Liver (tissue), 9 donors: ENCODE data around the gene GNA14. TPM values are rescaled to one million over a fixed set of nuclear protein-coding genes. Genes with fewer than 3 reads are reported as not detected.

ENCODE experiments used
- DNase-seq: peaks from one replicate; pipeline ENCODE4 v3.0.0-alpha.2; 2017; ENCODE audit warnings: low spot score
- H3K27ac ChIP-seq, 2 donors: one replicate each; pipeline ENCODE4 v1.7.0; 2013; ENCODE audit warnings: inconsistent platforms in 2 of 2, low read length in 2 of 2, control low read depth in 1 of 2, low read depth in 1 of 2, mild to moderate bottlenecking in 1 of 2
- H3K27me3 ChIP-seq, 4 donors: one replicate each; pipeline versions ENCODE4 v1.6.1 to v1.7.0; 2013; ENCODE audit warnings: low read length in 3 of 4, inconsistent platforms in 1 of 4, mild to moderate bottlenecking in 1 of 4, moderate library complexity in 1 of 4; ENCODE audit not compliant: control insufficient read depth in 4 of 4, insufficient read depth in 4 of 4
- H3K36me3 ChIP-seq, 4 donors: one replicate each; pipeline versions ENCODE4 v1.6.1 to v1.7.0; 2013; ENCODE audit warnings: low read length in 3 of 4, mild to moderate bottlenecking in 3 of 4, low read depth in 1 of 4, moderate library complexity in 1 of 4; ENCODE audit not compliant: control insufficient read depth in 4 of 4, insufficient read depth in 3 of 4
- H3K4me1 ChIP-seq, 4 donors: one replicate each; pipeline versions ENCODE4 v1.6.1 to v1.7.0; 2013; ENCODE audit warnings: low read length in 3 of 4, mild to moderate bottlenecking in 3 of 4, moderate library complexity in 1 of 4; ENCODE audit not compliant: control insufficient read depth in 4 of 4, insufficient read depth in 4 of 4
- H3K4me3 ChIP-seq, 3 donors: one replicate each; pipeline versions ENCODE4 v1.6.1 to v1.7.0; 2013; ENCODE audit warnings: low read length in 3 of 3, control low read depth in 1 of 3, low read depth in 1 of 3, mild to moderate bottlenecking in 1 of 3
- H3K9ac ChIP-seq, 2 donors: one replicate each; pipeline ENCODE4 v1.7.0; 2013; ENCODE audit warnings: low read length in 2 of 2, mild to moderate bottlenecking in 2 of 2, moderate library complexity in 2 of 2, control low read depth in 1 of 2, low read depth in 1 of 2
- H3K9me3 ChIP-seq, 4 donors: one replicate each; pipeline versions ENCODE4 v1.6.1 to v1.7.0; 2013; ENCODE audit warnings: low read length in 3 of 4; ENCODE audit not compliant: control insufficient read depth in 4 of 4
- CTCF ChIP-seq: fragments of 150-350 bp; IDR thresholded peaks from 2 replicates; pipeline ENCODE4 v1.5.1; 2017; ENCODE audit warnings: improper control_type of control experiment, low read depth, low read length; ENCODE audit not compliant: missing input control
- EGR1 ChIP-seq, 2 donors: IDR thresholded peaks; 2 replicates each; pipeline ENCODE4 v1.6.1; 2016 to 2018; ENCODE audit warnings: antibody characterized with exemption in 2 of 2, low read depth in 2 of 2
- FOXA1 ChIP-seq: IDR thresholded peaks from 2 replicates; pipeline ENCODE4 v1.6.1; 2016; ENCODE audit warnings: antibody characterized with exemption
- FOXA2 ChIP-seq: IDR thresholded peaks from 2 replicates; pipeline ENCODE4 v1.6.1; 2016; ENCODE audit warnings: antibody characterized with exemption
- GABPA ChIP-seq, 2 donors: IDR thresholded peaks in 1 of 2; conservative IDR thresholded peaks in 1 of 2; 2 replicates each; pipeline ENCODE4 v1.6.1; 2016; ENCODE audit warnings: antibody characterized with exemption in 2 of 2, mild to moderate bottlenecking in 1 of 2, moderate library complexity in 1 of 2
- HNF4A ChIP-seq, 2 donors: conservative IDR thresholded peaks; 2 replicates each; pipeline ENCODE4 v1.6.1; 2016; ENCODE audit warnings: antibody characterized with exemption in 2 of 2, mild to moderate bottlenecking in 2 of 2
- HNF4G ChIP-seq: IDR thresholded peaks from 2 replicates; pipeline ENCODE4 v1.6.1; 2016; ENCODE audit warnings: antibody characterized with exemption
- JUND ChIP-seq, 2 donors: IDR thresholded peaks; 2 replicates each; pipeline ENCODE4 v1.6.1; 2016; ENCODE audit warnings: antibody characterized with exemption in 2 of 2
- MAX ChIP-seq: IDR thresholded peaks from 2 replicates; pipeline ENCODE4 v1.6.1; 2016; ENCODE audit warnings: antibody characterized with exemption
- NR2F2 ChIP-seq: IDR thresholded peaks from 2 replicates; pipeline ENCODE4 v1.6.1; 2016; ENCODE audit warnings: antibody characterized with exemption
- RAD21 ChIP-seq, 2 donors: IDR thresholded peaks; 2 replicates each; pipeline ENCODE4 v1.6.1; 2016; ENCODE audit warnings: antibody characterized with exemption in 2 of 2, mild to moderate bottlenecking in 2 of 2
- REST ChIP-seq: IDR thresholded peaks from 2 replicates; pipeline ENCODE4 v1.6.1; 2016; ENCODE audit warnings: antibody characterized with exemption, mild to moderate bottlenecking
- RXRA ChIP-seq, 2 donors: IDR thresholded peaks; 2 replicates each; pipeline ENCODE4 v1.6.1; 2017 to 2018; ENCODE audit warnings: antibody characterized with exemption in 2 of 2, mild to moderate bottlenecking in 1 of 2
- SP1 ChIP-seq: IDR thresholded peaks from 2 replicates; pipeline ENCODE4 v1.6.1; 2018; ENCODE audit warnings: antibody characterized with exemption, mild to moderate bottlenecking
- TAF1 ChIP-seq: conservative IDR thresholded peaks from 2 replicates; pipeline ENCODE4 v1.6.1; 2016; ENCODE audit warnings: antibody characterized with exemption, mild to moderate bottlenecking
- YY1 ChIP-seq: IDR thresholded peaks from 2 replicates; pipeline ENCODE4 v1.6.1; 2016; ENCODE audit warnings: antibody characterized with exemption, mild to moderate bottlenecking
- ZBTB33 ChIP-seq: IDR thresholded peaks from 2 replicates; pipeline ENCODE4 v1.6.1; 2016; ENCODE audit warnings: antibody characterized with exemption
- WGBS: extraction: QIAGEN DNeasy Blood & Tissue Kit; methylation state at CpG from one replicate; pipeline ENCODE4 v1.1.7; 2013; 5-methylcytosine and 5-hydroxymethylcytosine counted together
- polyA plus RNA-seq, 2 donors: library from polyadenylated mRNA; stranded (reverse) in 1 of 2; unstranded in 1 of 2; fragments of 200-250 nt in 1 of 2; fragments of >200 nt in 1 of 2; fragmentation: Nextera tagmentation in 1 of 2; extraction: Ambion mirVana in 1 of 2; gene quantifications; one replicate each; pipeline versions ENCODE4 v1.2.1 to v1.2.3, GENCODE V29; 2013 to 2015
- total RNA-seq, 2 donors: library from RNA; depleted of rRNA; stranded (reverse); fragments of >200 nt; gene quantifications; one replicate each; pipeline ENCODE4 v1.2.3, GENCODE V29; 2014
- donor health status: healthy.
- donor health status: healthy.
- donor health status: healthy.
- donor health status: healthy.
- donor health status: healthy.

Gene GNA14
- total and polyA plus RNA-seq, 4 donors, result 1.1 to 5.4 (median 2.9) TPM

GRCh38 chr9:77505232-77505631 lies 142.9 kb downstream of the GNA14 start:
- 89% methylated on average over 5 of the region's 5 CpGs for WGBS
- TF ChIP-seq RAD21 (IDR thresholded peaks at IDR 0.05) (no peak), GABPA (IDR thresholded peaks at IDR 0.05 in 1 of 2, conservative IDR thresholded peaks at IDR 0.05 in 1 of 2) (no peak), FOXA2 (no peak), RXRA (IDR thresholded peaks at IDR 0.05) (no peak), ZBTB33 (no peak), NR2F2 (no peak)
- DNase-seq, result no peak
- H3K9ac ChIP-seq, result no peak overlapping the region
- H3K4me3 ChIP-seq, result no peak overlapping the region
- no peak overlapping the region for H3K27ac ChIP-seq
- no peaks in the 10 kb centered on the region for H3K27me3 ChIP-seq
- H3K4me1 ChIP-seq, result peaks cover 0 to 1% (median 0%) of the 10 kb centered on the region in 4 donors
- no peaks in the 10 kb centered on the region for H3K9me3 ChIP-seq
- H3K36me3 ChIP-seq, result peaks cover 0 to 2% (median 0%) of the 10 kb centered on the region in 4 donors

GRCh38 chr9:77502568-77502967 lies 145.6 kb downstream of the GNA14 start:
- no peaks in the 10 kb centered on the region for H3K9me3 ChIP-seq
- H3K4me3 ChIP-seq, result no peak overlapping the region
- H3K9ac ChIP-seq, result no peak overlapping the region
- H3K27me3 ChIP-seq, result no peaks in the 10 kb centered on the region
- TF ChIP-seq FOXA1, result no peak
- TF ChIP-seq GABPA (IDR thresholded peaks at IDR 0.05 in 1 of 2, conservative IDR thresholded peaks at IDR 0.05 in 1 of 2), result no peak
- TF ChIP-seq MAX, result no peak
- no peak for TF ChIP-seq REST
- no peak for TF ChIP-seq RXRA (IDR thresholded peaks at IDR 0.05)
- TF ChIP-seq HNF4A (conservative IDR thresholded peaks at IDR 0.05), result no peak
- no peak for TF ChIP-seq ZBTB33
- TF ChIP-seq EGR1 (IDR thresholded peaks at IDR 0.05; ENCODE audit: low read depth in 2 of 2), result no peak
- TF ChIP-seq TAF1, result no peak
- no peak for TF ChIP-seq JUND (IDR thresholded peaks at IDR 0.05)
- no peak for TF ChIP-seq RAD21 (IDR thresholded peaks at IDR 0.05)
- TF ChIP-seq CTCF, result no peak
- no peak for TF ChIP-seq FOXA2
- TF ChIP-seq YY1, result no peak
- no peak for TF ChIP-seq SP1
- TF ChIP-seq HNF4G, result no peak
- H3K4me1 ChIP-seq, result peaks cover 0 to 1% (median 0%) of the 10 kb centered on the region in 4 donors
- no peak for DNase-seq
- H3K27ac ChIP-seq, result no peak overlapping the region
- H3K36me3 ChIP-seq, result peaks cover 0 to 2% (median 0%) of the 10 kb centered on the region in 4 donors
- WGBS, result 90% methylated on average over 3 of the region's 3 CpGs
